Activated CD4-positive, alpha-beta memory T cell treated with anti-CD3 and anti-CD28 coated beads, Interleukin-2, amount 10 ng/mL, durations not matched to agents 7 days and 5 days (primary cell): ENCODE measurements around the gene PXDN. TPM values are rescaled to one million over a fixed set of nuclear protein-coding genes. Genes with fewer than 3 reads are reported as not detected.
"Not testable (repeated sequence)": the region's sequence is repeated elsewhere in the genome, so short reads cannot be mapped to it uniquely, and the experiment has no call there.

Source experiments
- CTCF ChIA-PET: fragments of 350-600 bp; sonication (Branson Sonifier 250); formaldehyde crosslinking; loops from one replicate; lab custom pipeline; 2021; ENCODE audit warnings: antibody characterized with exemption, inconsistent platforms; lab: Charles Lee
- POLR2A ChIA-PET: fragments of 350-600 bp; sonication (Branson Sonifier 250); formaldehyde crosslinking; loops from one replicate; lab custom pipeline; 2021; ENCODE audit warnings: antibody characterized with exemption; lab: Charles Lee
- DNase-seq: peaks from one replicate; pipeline ENCODE4 v3.0.0-alpha.2; 2020
- H3K27ac Mint-ChIP-seq: one replicate; pipeline ENCODE4 v1.8.0; 2021; ENCODE audit warnings: mild to moderate bottlenecking, mixed read lengths
- H3K27me3 Mint-ChIP-seq: one replicate; pipeline ENCODE4 v1.8.0; 2021; ENCODE audit warnings: mixed read lengths
- H3K36me3 Mint-ChIP-seq: one replicate; pipeline ENCODE4 v1.8.0; 2021; ENCODE audit warnings: low read depth, mixed read lengths
- H3K4me1 Mint-ChIP-seq: one replicate; pipeline ENCODE4 v1.8.0; 2021; ENCODE audit warnings: mixed read lengths
- H3K4me3 Mint-ChIP-seq: one replicate; pipeline ENCODE4 v1.8.0; 2021; ENCODE audit warnings: mild to moderate bottlenecking, mixed read lengths
- H3K9me3 Mint-ChIP-seq: one replicate; pipeline ENCODE4 v1.8.0; 2021; ENCODE audit warnings: mixed read lengths
- total RNA-seq, 2 experiments: library from RNA; stranded (reverse); gene quantifications; one replicate each; pipeline ENCODE4 v1.2.3, GENCODE V29; 2021

Gene PXDN
- total RNA-seq, 2 experiments from 2014 or later: not detected

- Mint-ChIP-seq H3K36me3 (no peaks in the 10 kb centered on the region), H3K27ac (no peak overlapping the region), H3K9me3 (no peaks in the 10 kb centered on the region), H3K4me1 (no peaks in the 10 kb centered on the region), H3K4me3 (no peak overlapping the region), H3K27me3 (no peaks in the 10 kb centered on the region)
- ChIA-PET POLR2A (no interaction called here), CTCF (no interaction called here)
- DNase-seq: no peak
These were observed 59.0 kb downstream of the PXDN start for GRCh38 chr2:1685078-1685956.

- no peaks in the 10 kb centered on the region for H3K4me1 Mint-ChIP-seq
- no peaks in the 10 kb centered on the region for H3K27me3 Mint-ChIP-seq
- H3K36me3 Mint-ChIP-seq: no peaks in the 10 kb centered on the region
- ChIA-PET POLR2A (no interaction called here), CTCF (no interaction called here)
- H3K4me3 Mint-ChIP-seq: no peak overlapping the region
- DNase-seq: no peak
- H3K27ac Mint-ChIP-seq: no peak overlapping the region
- H3K9me3 Mint-ChIP-seq: no peaks in the 10 kb centered on the region
These were observed 61.0 kb downstream of the PXDN start for GRCh38 chr2:1683297-1683696.

GRCh38 chr2:1682181-1682440 is 62.2 kb downstream of the PXDN start:
- ChIA-PET POLR2A (no interaction called here), CTCF (no interaction called here)
- Mint-ChIP-seq H3K4me1 (no peaks in the 10 kb centered on the region), H3K4me3 (no peak overlapping the region), H3K27me3 (no peaks in the 10 kb centered on the region), H3K36me3 (no peaks in the 10 kb centered on the region), H3K9me3 (no peaks in the 10 kb centered on the region), H3K27ac (no peak overlapping the region)
- DNase-seq: no peak

DNA sequence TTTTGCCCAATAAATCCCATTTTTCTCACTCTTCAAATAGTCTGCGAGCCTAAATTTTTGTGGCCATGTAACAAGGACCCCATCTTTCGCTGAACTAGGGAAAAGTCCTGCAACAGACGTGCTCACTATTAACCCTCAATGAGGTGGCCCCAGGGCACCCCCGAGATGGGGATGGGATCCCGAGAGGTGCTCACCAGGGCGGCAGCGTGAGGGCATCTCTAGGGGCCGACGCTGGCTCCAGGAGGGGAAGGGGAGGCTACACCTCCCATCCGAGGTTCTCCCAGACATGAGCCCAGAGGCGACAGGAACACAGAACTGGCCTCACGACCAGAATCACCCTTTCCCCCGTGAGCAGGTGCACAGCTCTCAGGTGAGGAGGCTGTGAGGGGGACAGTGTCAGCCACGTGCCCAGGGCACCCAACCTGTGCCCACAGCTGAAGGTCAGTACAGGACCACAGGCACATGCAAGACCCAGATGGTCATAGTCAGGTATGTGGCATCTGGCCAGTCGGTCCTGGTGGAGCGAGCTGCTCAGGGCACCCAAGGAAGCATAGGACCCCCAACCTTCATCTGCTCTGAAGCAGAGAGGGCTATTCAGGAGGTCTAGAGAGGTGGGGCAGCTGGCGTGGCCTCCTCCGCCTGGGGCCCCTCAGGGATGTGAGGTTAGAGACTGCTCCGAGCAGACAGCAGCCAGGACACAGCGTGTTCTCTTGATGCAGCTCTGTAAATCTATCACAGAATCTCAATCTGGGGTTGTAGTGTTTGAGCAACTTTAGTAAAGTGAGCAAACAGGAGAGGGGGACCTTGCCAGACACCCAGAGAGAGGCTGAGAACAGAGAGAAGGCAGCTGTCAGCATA is 62.8 kb downstream of the PXDN start:
- no peak overlapping the region for H3K4me3 Mint-ChIP-seq
- CTCF ChIA-PET: no interaction called here
- DNase-seq: no peak

DNA sequence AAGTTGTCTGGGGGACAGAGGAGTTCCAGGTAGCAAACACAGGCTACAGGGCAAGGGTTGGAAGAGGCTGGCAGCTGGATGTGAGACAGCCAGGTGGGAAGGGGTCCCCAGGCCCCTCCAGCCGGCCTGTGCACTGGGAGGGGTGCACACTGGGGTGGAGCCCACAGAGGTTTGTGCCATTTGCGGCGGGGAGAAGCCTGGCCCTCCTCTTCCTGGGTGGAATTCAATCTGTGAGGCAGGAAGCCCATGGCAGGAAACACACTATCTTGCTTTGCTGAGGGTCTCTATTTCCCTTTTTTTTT is 63.3 kb downstream of the PXDN start:
- POLR2A ChIA-PET: no interaction called here
- H3K27ac Mint-ChIP-seq: no peak overlapping the region
- CTCF ChIA-PET: no interaction called here

More for the DNA sequence above, 62.8 kb downstream of the PXDN start:
- no peak overlapping the region for H3K27ac Mint-ChIP-seq
- POLR2A ChIA-PET: no interaction called here
- H3K9me3 Mint-ChIP-seq: no peaks in the 10 kb centered on the region
- H3K36me3 Mint-ChIP-seq: no peaks in the 10 kb centered on the region
- H3K4me1 Mint-ChIP-seq: no peaks in the 10 kb centered on the region
- no peaks in the 10 kb centered on the region for H3K27me3 Mint-ChIP-seq

GRCh38 chr2:1680222-1681016 is 63.9 kb downstream of the PXDN start:
- DNase-seq: no peak
- Mint-ChIP-seq H3K4me1 (no peaks in the 10 kb centered on the region), H3K36me3 (no peaks in the 10 kb centered on the region), H3K4me3 (no peak overlapping the region), H3K9me3 (no peaks in the 10 kb centered on the region), H3K27ac (no peak overlapping the region), H3K27me3 (no peaks in the 10 kb centered on the region)
- POLR2A ChIA-PET: no interaction called here
- CTCF ChIA-PET: no interaction called here

More for the DNA sequence above, 63.3 kb downstream of the PXDN start:
- Mint-ChIP-seq H3K36me3 (no peaks in the 10 kb centered on the region), H3K4me3 (no peak overlapping the region), H3K4me1 (no peaks in the 10 kb centered on the region), H3K9me3 (no peaks in the 10 kb centered on the region), H3K27me3 (no peaks in the 10 kb centered on the region)
- no peak for DNase-seq

- H3K27ac Mint-ChIP-seq, H3K27me3 Mint-ChIP-seq, H3K4me1 Mint-ChIP-seq, H3K9me3 Mint-ChIP-seq, POLR2A ChIA-PET, DNase-seq, H3K36me3 Mint-ChIP-seq, CTCF ChIA-PET, H3K4me3 Mint-ChIP-seq: not testable (repeated sequence)
These were observed 64.8 kb downstream of the PXDN start for GRCh38 chr2:1679488-1680039.

GRCh38 chr2:1679065-1679464 is 65.2 kb downstream of the PXDN start:
- H3K27ac Mint-ChIP-seq, H3K4me1 Mint-ChIP-seq, H3K36me3 Mint-ChIP-seq, H3K9me3 Mint-ChIP-seq, DNase-seq, CTCF ChIA-PET, POLR2A ChIA-PET, H3K27me3 Mint-ChIP-seq, H3K4me3 Mint-ChIP-seq: not testable (repeated sequence)

- ChIA-PET POLR2A (no interaction called here), CTCF (no interaction called here)
- H3K4me1 Mint-ChIP-seq: no peaks in the 10 kb centered on the region
- no peak for DNase-seq
- no peak overlapping the region for H3K27ac Mint-ChIP-seq
- no peaks in the 10 kb centered on the region for H3K27me3 Mint-ChIP-seq
- H3K4me3 Mint-ChIP-seq: no peak overlapping the region
- no peaks in the 10 kb centered on the region for H3K9me3 Mint-ChIP-seq
- no peaks in the 10 kb centered on the region for H3K36me3 Mint-ChIP-seq
These were observed 65.7 kb downstream of the PXDN start for GRCh38 chr2:1678609-1679008.

DNA sequence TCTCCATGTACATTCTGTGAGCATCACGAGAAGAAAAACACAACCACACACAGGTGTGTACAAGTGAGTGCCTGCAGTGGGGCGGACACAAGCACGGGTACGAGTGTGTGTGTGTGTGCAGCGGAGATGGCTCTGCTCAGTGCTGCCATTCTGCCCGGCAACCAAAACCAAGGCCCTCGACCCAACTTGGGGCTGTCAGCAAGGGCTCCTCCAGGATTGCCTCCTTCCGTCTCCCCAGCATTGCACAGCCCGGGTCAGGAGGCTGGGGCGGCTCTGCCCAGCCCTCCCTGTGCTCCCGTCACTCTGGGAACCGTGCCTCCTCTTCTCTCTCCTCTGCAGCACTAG is 66.5 kb downstream of the PXDN start:
- Mint-ChIP-seq H3K27me3 (no peaks in the 10 kb centered on the region), H3K4me1 (no peaks in the 10 kb centered on the region), H3K9me3 (no peaks in the 10 kb centered on the region), H3K27ac (no peak overlapping the region), H3K36me3 (no peaks in the 10 kb centered on the region), H3K4me3 (no peak overlapping the region)
- POLR2A ChIA-PET: no interaction called here
- CTCF ChIA-PET: no interaction called here
- no peak for DNase-seq

- Mint-ChIP-seq H3K4me3 (no peak overlapping the region), H3K27ac (no peak overlapping the region), H3K9me3 (no peaks in the 10 kb centered on the region), H3K27me3 (no peaks in the 10 kb centered on the region), H3K36me3 (no peaks in the 10 kb centered on the region), H3K4me1 (no peaks in the 10 kb centered on the region)
- CTCF ChIA-PET: no interaction called here
- no peak for DNase-seq
- POLR2A ChIA-PET: no interaction called here
These were observed 67.1 kb downstream of the PXDN start for GRCh38 chr2:1676913-1677820.

- Mint-ChIP-seq H3K27ac (no peak overlapping the region), H3K36me3 (no peaks in the 10 kb centered on the region), H3K4me1 (no peaks in the 10 kb centered on the region), H3K4me3 (no peak overlapping the region), H3K9me3 (no peaks in the 10 kb centered on the region), H3K27me3 (no peaks in the 10 kb centered on the region)
- CTCF ChIA-PET: no interaction called here
- POLR2A ChIA-PET: no interaction called here
- no peak for DNase-seq
These were observed 68.0 kb downstream of the PXDN start for GRCh38 chr2:1676091-1676912.
